VCaP (cell line): Measurements from ENCODE around the gene PRKACB.

ENCODE experiments used
- H3K27ac ChIP-seq: fragments of 450-650 bp; 2 replicates; pipeline ENCODE4 v1.5.1; 2017
- TF ChIP-seq, protein P1 (sequence below): fragments of 450-650 bp; conservative IDR thresholded peaks from 2 replicates; pipeline ENCODE4 v1.5.1; 2017; ENCODE audit warnings: mild to moderate bottlenecking, moderate library complexity

Gene PRKACB

DNA sequence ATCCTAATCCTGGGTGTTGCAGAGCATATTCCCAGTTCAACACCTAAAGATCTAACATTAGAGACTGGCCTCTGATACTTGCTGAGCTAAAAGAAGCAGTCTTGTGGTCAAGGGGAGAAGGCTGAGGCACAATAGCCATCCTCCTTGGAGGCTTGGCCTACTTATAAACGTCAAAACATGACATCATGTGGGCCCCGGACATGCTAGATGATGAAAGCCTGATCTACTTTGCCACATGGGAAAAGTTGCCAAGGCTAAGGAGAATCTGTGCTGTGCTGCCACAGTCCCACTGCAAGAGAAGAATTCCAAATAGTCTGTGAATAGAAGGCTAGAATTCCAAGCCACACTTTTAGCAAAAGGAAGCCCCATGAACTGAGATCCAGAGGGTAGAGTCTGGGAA lies 113.5 kb downstream of the PRKACB start:
- TF ChIP-seq, protein P1, sequence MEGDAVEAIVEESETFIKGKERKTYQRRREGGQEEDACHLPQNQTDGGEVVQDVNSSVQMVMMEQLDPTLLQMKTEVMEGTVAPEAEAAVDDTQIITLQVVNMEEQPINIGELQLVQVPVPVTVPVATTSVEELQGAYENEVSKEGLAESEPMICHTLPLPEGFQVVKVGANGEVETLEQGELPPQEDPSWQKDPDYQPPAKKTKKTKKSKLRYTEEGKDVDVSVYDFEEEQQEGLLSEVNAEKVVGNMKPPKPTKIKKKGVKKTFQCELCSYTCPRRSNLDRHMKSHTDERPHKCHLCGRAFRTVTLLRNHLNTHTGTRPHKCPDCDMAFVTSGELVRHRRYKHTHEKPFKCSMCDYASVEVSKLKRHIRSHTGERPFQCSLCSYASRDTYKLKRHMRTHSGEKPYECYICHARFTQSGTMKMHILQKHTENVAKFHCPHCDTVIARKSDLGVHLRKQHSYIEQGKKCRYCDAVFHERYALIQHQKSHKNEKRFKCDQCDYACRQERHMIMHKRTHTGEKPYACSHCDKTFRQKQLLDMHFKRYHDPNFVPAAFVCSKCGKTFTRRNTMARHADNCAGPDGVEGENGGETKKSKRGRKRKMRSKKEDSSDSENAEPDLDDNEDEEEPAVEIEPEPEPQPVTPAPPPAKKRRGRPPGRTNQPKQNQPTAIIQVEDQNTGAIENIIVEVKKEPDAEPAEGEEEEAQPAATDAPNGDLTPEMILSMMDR, result no peak
- H3K27ac ChIP-seq, result peak overlapping the region; percentile 45

DNA sequence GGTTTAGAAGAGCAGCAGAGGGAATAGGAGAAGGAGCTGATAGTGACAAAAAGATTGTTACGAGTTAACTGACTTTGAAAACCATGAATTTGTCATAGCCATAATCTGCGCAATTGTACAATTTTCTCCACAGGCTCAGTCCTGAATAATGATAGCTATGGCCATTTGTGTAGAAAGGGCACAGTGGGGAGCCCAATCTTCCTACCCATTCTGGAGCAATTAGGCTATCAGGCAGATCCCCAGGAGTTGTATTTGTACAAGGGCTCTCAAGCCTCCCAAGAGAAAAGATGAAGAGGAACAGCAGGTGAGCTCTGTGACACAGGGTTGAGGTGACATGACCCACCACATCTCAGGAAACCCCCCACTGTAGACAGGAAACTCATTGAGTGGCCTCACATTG lies 115.3 kb downstream of the PRKACB start:
- no peak overlapping the region for H3K27ac ChIP-seq
- TF ChIP-seq, protein P1, result no peak

DNA sequence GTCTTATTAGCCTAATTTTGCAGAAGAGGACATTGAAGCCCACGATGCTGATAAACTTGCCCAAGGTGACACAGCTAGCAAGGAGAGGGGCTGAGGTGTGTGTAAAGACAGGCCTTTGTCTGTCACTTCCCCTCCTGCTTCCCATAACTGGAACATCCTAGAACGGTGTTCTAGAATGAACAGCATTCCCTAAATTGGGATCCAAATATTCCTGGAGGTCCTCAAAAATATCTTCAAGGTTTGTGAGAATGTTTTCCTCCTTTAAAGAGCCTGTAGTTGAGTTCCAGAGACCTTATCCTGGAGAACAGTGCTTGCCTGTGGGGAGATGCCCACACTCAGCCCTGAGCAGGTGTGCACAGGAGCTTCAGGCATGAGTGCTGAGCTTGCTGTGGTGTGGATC lies 115.9 kb downstream of the PRKACB start:
- H3K27ac ChIP-seq, result peak overlapping the region; percentile 45; the same call in 1 of the 2 replicates
- TF ChIP-seq, protein P1, result no peak

DNA sequence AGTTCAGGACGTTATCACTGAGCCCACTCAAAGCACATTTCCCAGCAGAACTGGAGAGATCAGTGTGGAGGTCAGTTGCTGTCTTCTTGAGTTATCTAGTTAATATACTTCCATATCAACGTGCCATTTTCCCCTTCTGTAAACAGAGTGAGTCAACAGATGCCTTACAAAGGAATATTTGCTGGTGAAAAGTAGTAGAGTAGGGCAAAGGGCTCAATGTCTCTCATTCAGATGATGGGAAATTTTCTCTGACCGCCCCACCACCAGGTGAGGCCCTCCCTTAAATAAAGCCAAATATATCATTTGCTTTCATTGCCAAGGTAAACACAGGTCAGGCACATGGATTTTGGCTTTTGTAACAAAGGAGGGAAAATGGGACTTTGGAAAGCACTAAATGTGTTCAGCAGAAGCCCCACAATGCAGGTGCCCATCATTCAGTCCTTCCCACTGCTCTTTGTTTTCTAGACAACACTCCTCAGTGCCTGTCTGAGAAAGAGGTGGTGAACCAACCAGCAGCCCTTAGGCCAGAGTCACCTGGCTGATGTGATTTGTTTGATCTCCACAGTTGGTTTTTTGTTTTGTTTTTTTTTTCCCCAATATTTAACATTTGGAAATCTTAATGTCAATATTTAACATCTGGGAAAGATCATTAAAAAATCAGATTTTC lies 116.9 kb downstream of the PRKACB start:
- H3K27ac ChIP-seq, result peak overlapping the region; percentile 45
- TF ChIP-seq, protein P1, result no peak

DNA sequence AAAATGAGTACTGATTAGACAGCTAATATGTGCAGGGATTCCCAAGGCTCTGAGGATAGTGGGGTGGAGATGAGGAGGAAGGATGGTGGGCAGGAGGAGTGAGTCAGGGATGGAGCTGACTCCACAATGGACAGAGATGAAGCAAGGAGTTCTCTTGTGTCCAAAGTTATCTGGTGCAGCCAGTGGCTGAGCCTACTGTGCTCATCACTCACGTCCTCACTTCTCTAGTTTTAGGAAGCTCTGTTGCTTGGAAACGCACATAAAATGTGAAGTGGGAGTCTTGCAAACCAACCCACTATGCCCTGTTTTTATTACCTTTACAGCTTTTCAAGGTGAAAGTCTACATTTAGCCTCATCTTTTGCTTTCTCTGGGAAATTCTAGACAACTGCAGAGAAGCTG lies 120.9 kb downstream of the PRKACB start:
- TF ChIP-seq, protein P1, result no peak
- no peak overlapping the region for H3K27ac ChIP-seq

DNA sequence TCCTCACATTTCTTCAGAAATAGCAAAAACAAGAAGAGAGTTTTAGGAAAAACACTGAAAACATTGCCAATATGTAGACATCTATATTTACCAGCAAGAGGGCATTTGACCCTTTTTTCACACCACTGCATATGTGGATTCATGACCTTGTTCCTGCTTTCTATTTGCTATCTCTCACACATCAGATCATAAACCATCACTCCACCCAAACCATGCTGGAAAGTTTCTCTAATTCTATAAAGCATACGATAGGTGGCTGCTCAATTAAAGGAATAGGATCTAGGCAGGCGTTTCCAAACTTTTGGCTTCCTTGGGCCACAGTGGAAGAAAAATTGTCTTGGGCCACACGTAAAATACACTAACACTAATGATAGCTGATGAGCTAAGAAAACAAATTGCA lies 121.8 kb downstream of the PRKACB start:
- H3K27ac ChIP-seq, result no peak overlapping the region
- TF ChIP-seq, protein P1, result no peak

DNA sequence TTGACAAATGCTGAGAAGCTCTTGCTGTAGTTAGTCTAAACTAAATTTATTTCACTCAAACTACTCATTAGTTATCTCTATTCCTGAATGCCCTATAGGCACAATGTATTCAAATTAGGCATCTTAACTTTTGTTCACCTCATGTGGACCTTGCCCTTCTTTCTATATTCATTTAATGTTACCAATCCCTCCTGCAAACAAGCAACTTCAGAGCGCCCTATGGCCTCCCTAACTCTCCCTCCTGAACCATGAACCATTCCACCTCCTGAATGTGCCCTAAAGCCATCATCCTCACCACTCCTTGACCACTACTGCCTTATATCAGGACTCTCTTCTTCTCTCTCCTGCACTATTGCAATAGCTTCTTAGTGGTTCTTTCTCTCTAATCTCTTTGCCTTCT lies 122.7 kb downstream of the PRKACB start:
- H3K27ac ChIP-seq, result no peak overlapping the region
- TF ChIP-seq, protein P1, result no peak
